Activated T-cell treated with anti-CD3 and anti-CD28 coated beads, Interleukin-2, amount 50 U/mL, for 4 hours (primary cell): ENCODE measurements around the gene GNAQ. TPM values are rescaled to one million over a fixed set of nuclear protein-coding genes. Genes with fewer than 3 reads are reported as not detected.
"Not testable (repeated sequence)": the region's sequence is repeated elsewhere in the genome, so short reads cannot be mapped to it uniquely, and the experiment has no call there.

ENCODE experiments used
- ATAC-seq, 2 donors: fragments of 200-7000 bp; cut with Tn5 transposase; one replicate each; pipeline ENCODE4 v1.10.0; 2021
- DNase-seq: peaks from one replicate; pipeline ENCODE4 v3.0.0-alpha.2; 2020
- H3K27me3 Mint-ChIP-seq: one replicate; pipeline ENCODE4 v1.8.0; 2021; ENCODE audit warnings: low read depth, mixed read lengths
- H3K36me3 Mint-ChIP-seq: one replicate; pipeline ENCODE4 v1.8.0; 2022; ENCODE audit warnings: mixed read lengths; ENCODE audit not compliant: insufficient read depth
- H3K4me1 Mint-ChIP-seq: one replicate; pipeline ENCODE4 v1.8.0; 2021; ENCODE audit warnings: low read depth, mixed read lengths
- H3K4me3 Mint-ChIP-seq: one replicate; pipeline ENCODE4 v1.8.0; 2021; ENCODE audit warnings: mild to moderate bottlenecking, moderate library complexity, mixed read lengths
- H3K9me3 Mint-ChIP-seq: one replicate; pipeline ENCODE4 v1.8.0; 2021; ENCODE audit warnings: mixed read lengths
- total RNA-seq, 3 donors: library from RNA; stranded (reverse); gene quantifications; one replicate each; pipeline ENCODE4 v1.2.1, GENCODE V29; 2021

GNAQ gene
- total RNA-seq: 10 to 100 TPM; 18.2 to 20.1 (median 18.9) TPM

- DNase-seq: no peak
Observed at GRCh38 chr9:78031444-78031892, at the start of gene GNAQ. TSS of gene GNAQ (minus strand) at chr9:78031811. CDS start at chr9:78031235, 576 bp downstream.

DNA sequence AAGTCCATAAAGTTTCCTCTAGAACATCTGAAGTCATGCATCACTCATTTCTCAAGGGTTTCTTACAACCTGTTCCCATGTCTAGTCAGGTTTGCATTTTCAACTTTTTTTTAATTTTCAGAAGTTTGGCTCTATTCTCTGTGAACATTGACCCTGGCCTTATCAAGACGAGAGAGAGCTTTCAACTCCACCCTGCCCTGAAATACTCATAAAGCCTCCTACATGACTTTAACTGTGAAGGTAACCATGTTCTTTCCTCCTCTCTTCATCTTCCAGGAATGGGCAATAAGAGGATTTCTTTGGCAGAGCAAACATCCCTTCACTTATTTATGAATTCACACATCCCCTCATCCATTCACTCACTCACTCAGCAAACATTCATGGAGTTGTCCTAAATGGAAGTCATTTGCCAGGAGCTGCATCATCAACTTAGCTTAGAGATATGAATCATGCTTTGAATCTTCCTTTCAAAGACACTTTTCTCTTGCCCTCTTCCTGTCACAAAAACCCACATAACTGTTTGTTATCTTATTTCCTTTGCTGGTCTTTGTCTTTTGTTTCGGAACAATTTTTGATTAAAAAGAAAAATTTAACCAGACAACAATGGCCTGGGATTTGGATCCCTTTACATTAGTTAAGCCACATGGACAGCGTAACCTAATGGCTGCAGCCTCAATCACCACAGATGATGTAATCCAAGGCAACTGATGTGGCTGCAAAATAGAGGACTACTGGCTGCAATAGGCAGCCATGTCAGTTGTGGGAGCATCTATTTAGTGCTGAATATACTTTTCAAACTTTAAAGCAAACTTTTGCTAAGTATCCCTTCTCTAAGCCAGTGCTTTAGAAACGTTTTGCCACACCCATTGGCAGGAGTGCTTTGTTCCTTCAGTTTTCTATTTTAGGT lies 43.0 kb upstream of the GNAQ start:
- peak overlapping the region; percentile 46 for H3K4me3 Mint-ChIP-seq

More at GRCh38 chr9:78031444-78031892, at the start of gene GNAQ:
- peak within 1 kb of the TSS; percentile 93 for H3K4me3 Mint-ChIP-seq
- peak; percentile 41 to 52 for ATAC-seq
- no peaks in the 10 kb centered on the region for H3K9me3 Mint-ChIP-seq
- H3K36me3 Mint-ChIP-seq: no peaks in the 10 kb centered on the region
- H3K4me1 Mint-ChIP-seq: peaks cover 61% of the 10 kb centered on the region
- H3K27me3 Mint-ChIP-seq: peaks cover 2% of the 10 kb centered on the region

DNA sequence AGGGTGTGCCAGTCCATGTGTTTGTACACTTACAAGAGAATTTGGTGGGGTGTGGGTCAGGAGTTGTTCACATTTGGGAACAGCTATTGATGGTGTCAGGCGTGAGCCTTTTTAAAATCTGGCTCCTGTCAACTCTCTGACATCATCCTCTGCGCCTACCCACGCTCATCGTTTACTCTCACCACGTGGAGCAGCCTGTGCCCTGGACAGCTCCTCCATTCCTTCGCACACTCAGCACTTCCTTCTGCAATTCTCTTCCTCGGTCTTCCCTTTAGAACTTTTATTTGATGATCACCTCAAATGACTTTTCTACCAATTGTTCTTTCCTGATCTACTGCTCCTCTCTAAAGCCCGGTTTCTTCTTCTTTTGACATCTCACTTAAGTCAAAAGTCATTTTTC lies 42.1 kb upstream of the GNAQ start:
- no peaks in the 10 kb centered on the region for H3K27me3 Mint-ChIP-seq
- no peaks in the 10 kb centered on the region for H3K36me3 Mint-ChIP-seq
- peaks cover 16% of the 10 kb centered on the region for H3K9me3 Mint-ChIP-seq
- DNase-seq (no peak), ATAC-seq (no peak)
- H3K4me3 Mint-ChIP-seq: no peak overlapping the region
- peaks cover 52% of the 10 kb centered on the region for H3K4me1 Mint-ChIP-seq

More for the DNA sequence above, 43.0 kb upstream of the GNAQ start:
- H3K4me1 Mint-ChIP-seq: peaks cover 52% of the 10 kb centered on the region
- H3K9me3 Mint-ChIP-seq: peaks cover 20% of the 10 kb centered on the region
- H3K36me3 Mint-ChIP-seq: no peaks in the 10 kb centered on the region
- no peaks in the 10 kb centered on the region for H3K27me3 Mint-ChIP-seq
- ATAC-seq: peak; percentile 46 to 63
- no peak for DNase-seq

DNA sequence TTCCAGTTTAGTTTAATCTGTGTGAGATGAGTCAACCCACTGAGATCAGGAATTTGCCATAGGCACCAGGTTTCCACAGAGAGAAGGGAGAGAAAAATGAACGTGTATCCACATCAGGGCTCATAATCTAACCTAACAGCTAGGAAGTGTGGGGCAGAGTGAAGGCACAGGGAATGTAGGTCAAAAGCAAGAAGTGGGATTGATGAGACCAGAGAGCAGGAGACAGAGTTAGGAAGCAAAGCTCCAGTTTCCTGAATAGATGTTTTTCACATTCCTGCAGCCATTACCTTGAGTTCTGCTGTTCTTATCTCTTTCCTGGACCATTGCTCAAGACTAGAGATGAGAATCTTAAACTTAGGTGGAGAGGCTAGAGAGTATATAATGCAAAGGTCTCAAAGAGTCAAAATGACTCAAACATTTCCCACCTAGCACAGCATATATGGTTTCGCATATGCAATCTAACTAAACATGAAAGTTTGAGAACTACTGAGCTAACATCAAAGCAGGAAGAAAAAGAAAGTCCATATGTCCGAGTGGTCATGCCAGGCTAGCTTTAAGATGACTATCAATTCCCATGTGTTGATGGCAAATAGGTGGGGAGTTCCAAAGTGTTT lies 41.1 kb upstream of the GNAQ start:
- Mint-ChIP-seq H3K9me3 (peaks cover 10% of the 10 kb centered on the region), H3K4me3 (no peak overlapping the region)

GRCh38 chr9:78070521-78070920 lies 38.9 kb upstream of the GNAQ start:
- H3K4me1 Mint-ChIP-seq: peaks cover 34% of the 10 kb centered on the region
- H3K4me3 Mint-ChIP-seq: no peak overlapping the region
- ATAC-seq (no peak), DNase-seq (no peak)
- H3K27me3 Mint-ChIP-seq: no peaks in the 10 kb centered on the region
- H3K36me3 Mint-ChIP-seq: no peaks in the 10 kb centered on the region
- H3K9me3 Mint-ChIP-seq: peaks cover 8% of the 10 kb centered on the region

More for the DNA sequence above, 41.1 kb upstream of the GNAQ start:
- no peak for DNase-seq
- Mint-ChIP-seq H3K36me3 (no peaks in the 10 kb centered on the region), H3K4me1 (peaks cover 51% of the 10 kb centered on the region), H3K27me3 (no peaks in the 10 kb centered on the region)
- no peak for ATAC-seq

DNA sequence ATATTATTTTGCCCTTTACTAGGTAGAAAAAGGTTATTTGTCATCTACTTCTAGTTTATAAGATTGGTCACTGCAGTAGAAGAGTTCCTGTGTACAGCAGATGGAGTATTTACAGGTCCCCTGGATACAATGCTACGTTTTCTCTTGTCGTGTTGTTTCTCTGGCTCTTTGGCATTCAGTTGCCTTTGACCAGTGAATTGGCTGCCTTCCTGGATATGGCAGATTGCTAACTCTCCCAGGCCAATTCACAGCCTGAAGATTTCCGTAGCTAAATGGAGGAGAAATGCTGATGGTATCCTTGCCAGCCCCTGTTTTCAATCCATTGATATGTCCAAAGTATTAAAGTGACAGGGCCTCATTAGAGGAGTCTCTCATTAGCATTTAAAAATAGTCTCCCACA lies 32.5 kb upstream of the GNAQ start:
- Mint-ChIP-seq H3K36me3 (no peaks in the 10 kb centered on the region), H3K27me3 (no peaks in the 10 kb centered on the region), H3K4me1 (no peaks in the 10 kb centered on the region), H3K9me3 (peaks cover 8% of the 10 kb centered on the region), H3K4me3 (no peak overlapping the region)
- ATAC-seq (no peak), DNase-seq (no peak)

- H3K4me3 Mint-ChIP-seq: no peak overlapping the region
- no peaks in the 10 kb centered on the region for H3K36me3 Mint-ChIP-seq
- H3K4me1 Mint-ChIP-seq: no peaks in the 10 kb centered on the region
- DNase-seq (no peak), ATAC-seq (no peak)
- no peaks in the 10 kb centered on the region for H3K27me3 Mint-ChIP-seq
- H3K9me3 Mint-ChIP-seq: peaks cover 8% of the 10 kb centered on the region
Observed at GRCh38 chr9:78062710-78063109, 31.1 kb upstream of the GNAQ start.

DNA sequence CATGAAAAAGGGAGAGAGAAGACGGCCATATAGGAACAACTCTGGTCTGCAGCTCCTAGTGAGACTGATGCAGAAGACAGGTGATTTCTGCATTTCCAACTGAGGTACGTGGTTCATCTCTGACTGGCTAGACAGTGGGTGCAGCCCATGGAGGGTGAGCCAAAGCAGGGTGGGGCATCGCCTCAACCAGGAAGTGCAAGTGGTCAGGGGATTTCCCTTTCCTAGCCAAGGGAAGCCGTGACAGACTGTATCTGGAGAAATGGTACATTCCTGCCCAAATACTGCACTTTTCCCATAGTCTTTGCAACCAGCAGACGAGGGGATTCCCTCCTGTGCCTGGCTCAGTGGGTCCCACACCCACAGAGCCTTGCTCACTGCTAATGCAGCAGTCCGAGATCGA lies 22.6 kb upstream of the GNAQ start:
- not testable (repeated sequence) for H3K9me3 Mint-ChIP-seq, H3K36me3 Mint-ChIP-seq, H3K27me3 Mint-ChIP-seq, H3K4me3 Mint-ChIP-seq
- H3K4me1 Mint-ChIP-seq: peaks cover 19% of the 10 kb centered on the region
- DNase-seq: peak; percentile 29
- ATAC-seq: peak in 1 of 2 donors; percentile 43

DNA sequence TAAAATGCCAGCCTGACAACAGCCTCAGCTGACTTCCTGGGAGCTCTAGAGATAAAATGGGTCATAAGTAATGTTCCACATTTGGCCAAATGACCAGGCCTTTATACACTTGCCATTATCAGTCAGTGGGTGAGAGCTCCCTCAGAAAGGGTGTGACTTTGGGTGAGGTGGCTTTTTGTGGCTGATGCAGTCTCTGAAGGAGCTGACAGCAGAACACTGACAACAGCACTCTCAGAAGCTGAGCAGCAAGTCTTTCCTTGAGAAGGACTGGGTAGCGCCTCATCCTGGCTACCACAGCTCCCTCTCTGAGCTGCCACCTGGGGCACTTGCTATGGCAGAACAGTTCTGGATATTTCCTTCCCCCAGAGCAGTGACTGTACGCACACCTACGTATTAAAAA lies 22.0 kb upstream of the GNAQ start:
- H3K27me3 Mint-ChIP-seq: peaks cover 4% of the 10 kb centered on the region
- DNase-seq: no peak
- peaks cover 19% of the 10 kb centered on the region for H3K4me1 Mint-ChIP-seq
- no peak overlapping the region for H3K4me3 Mint-ChIP-seq
- H3K36me3 Mint-ChIP-seq: peaks cover 2% of the 10 kb centered on the region
- peak; percentile 10 to 25 for ATAC-seq
- peaks cover 7% of the 10 kb centered on the region for H3K9me3 Mint-ChIP-seq

DNA sequence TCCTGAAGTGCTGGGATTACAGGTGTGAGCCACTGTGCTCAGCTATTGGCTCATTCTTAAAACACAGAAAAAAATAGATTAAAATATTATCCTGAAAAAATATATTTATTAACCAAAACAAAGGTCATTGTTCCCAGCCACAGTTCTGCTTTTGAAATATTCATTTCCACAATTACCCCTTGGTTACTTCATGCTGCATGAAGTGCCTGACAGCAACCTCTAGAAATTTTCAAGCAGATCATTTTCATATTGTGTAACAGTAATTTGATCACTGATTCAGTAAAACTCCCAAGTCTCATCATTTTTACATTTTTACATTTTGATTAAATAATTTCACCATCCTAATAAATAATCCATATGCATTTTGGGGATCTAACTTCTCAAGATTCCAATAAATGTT lies 18.8 kb upstream of the GNAQ start:
- no peaks in the 10 kb centered on the region for H3K36me3 Mint-ChIP-seq
- H3K4me1 Mint-ChIP-seq: peaks cover 19% of the 10 kb centered on the region
- DNase-seq (no peak), ATAC-seq (no peak)
- H3K4me3 Mint-ChIP-seq: no peak overlapping the region
- peaks cover 2% of the 10 kb centered on the region for H3K9me3 Mint-ChIP-seq
- H3K27me3 Mint-ChIP-seq: peaks cover 4% of the 10 kb centered on the region

DNA sequence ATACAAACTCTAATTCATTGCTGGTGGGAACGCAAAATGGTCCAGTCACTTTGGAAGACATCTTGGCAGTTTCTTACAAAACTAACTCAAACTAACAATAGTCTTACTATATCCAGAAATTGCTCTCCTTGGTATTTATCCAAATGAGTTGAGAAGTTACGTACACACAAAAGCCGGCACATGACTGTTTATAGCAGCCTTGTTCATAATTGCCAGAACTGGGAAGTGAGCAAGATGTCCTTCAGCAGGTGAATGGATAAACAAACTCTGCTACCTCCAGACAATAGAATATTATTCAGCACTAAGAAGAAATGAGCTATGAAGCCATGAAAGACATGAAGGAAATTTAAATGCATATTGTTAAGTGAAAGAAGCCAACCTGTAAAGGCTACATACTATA lies 17.9 kb upstream of the GNAQ start:
- peaks cover 4% of the 10 kb centered on the region for H3K27me3 Mint-ChIP-seq
- peaks cover 16% of the 10 kb centered on the region for H3K4me1 Mint-ChIP-seq
- DNase-seq (no peak), ATAC-seq (no peak)
- H3K4me3 Mint-ChIP-seq: no peak overlapping the region
- H3K9me3 Mint-ChIP-seq: no peaks in the 10 kb centered on the region
- H3K36me3 Mint-ChIP-seq: no peaks in the 10 kb centered on the region

GRCh38 chr9:78047106-78047505 lies 15.5 kb upstream of the GNAQ start:
- ATAC-seq: no peak
- Mint-ChIP-seq H3K4me3 (no peak overlapping the region), H3K36me3 (no peaks in the 10 kb centered on the region)

DNA sequence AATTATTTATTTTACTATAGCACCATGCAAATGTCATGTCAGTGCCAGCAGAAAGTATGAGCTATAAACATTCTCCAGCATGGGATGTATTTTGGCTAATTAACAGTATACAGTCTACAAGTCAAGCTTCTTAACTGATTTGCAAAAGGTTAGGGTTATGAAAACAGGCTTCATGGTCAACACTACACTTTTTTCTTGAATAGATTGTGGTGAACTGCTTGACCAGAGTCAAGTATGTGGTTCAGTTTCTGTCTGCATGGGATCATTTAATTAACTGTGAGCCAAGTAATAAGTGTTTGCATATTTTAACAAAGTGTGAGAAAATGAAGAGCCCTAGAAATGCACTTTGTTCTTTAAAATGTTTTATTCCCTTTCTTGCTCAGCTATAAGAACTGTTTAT lies 14.5 kb upstream of the GNAQ start:
- no peaks in the 10 kb centered on the region for H3K4me1 Mint-ChIP-seq
- H3K27me3 Mint-ChIP-seq: peaks cover 2% of the 10 kb centered on the region
- no peaks in the 10 kb centered on the region for H3K9me3 Mint-ChIP-seq
- no peak overlapping the region for H3K4me3 Mint-ChIP-seq
- ATAC-seq: no peak
- no peaks in the 10 kb centered on the region for H3K36me3 Mint-ChIP-seq
- no peak for DNase-seq

More at GRCh38 chr9:78047106-78047505, 15.5 kb upstream of the GNAQ start:
- H3K4me1 Mint-ChIP-seq: no peaks in the 10 kb centered on the region
- no peaks in the 10 kb centered on the region for H3K9me3 Mint-ChIP-seq
- peaks cover 2% of the 10 kb centered on the region for H3K27me3 Mint-ChIP-seq
- DNase-seq: no peak

DNA sequence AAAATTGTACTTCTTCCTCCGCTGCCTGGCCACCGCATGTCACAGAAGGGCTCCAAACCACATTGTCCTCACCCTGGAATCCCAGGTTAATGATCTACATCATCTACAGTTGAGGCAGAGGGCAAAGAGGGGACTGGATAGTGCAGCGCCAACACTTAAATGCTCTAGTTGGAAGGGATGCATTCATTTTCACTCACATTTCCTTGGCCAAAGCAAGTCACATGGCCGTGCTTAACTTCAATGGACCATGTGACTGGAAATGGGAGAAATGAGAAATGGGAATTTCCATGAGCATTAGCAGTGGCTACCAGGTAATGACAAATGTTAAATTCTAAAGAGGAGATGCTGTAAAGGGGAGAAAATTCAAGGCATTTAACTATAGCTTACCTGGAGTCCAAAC lies 13.3 kb upstream of the GNAQ start:
- H3K36me3 Mint-ChIP-seq: no peaks in the 10 kb centered on the region
- no peaks in the 10 kb centered on the region for H3K4me1 Mint-ChIP-seq
- peaks cover 2% of the 10 kb centered on the region for H3K27me3 Mint-ChIP-seq
- H3K9me3 Mint-ChIP-seq: no peaks in the 10 kb centered on the region
- H3K4me3 Mint-ChIP-seq: no peak overlapping the region
- no peak for ATAC-seq
- DNase-seq: no peak

- no peak for ATAC-seq
- H3K36me3 Mint-ChIP-seq: no peaks in the 10 kb centered on the region
- no peaks in the 10 kb centered on the region for H3K9me3 Mint-ChIP-seq
- no peak for DNase-seq
- H3K4me1 Mint-ChIP-seq: no peaks in the 10 kb centered on the region
- H3K4me3 Mint-ChIP-seq: no peak overlapping the region
- no peaks in the 10 kb centered on the region for H3K27me3 Mint-ChIP-seq
Observed at GRCh38 chr9:78044189-78044588, 12.6 kb upstream of the GNAQ start.
